VCaP (cell line): ENCODE data around the gene SSR2.

ENCODE experiments used
- H3K27ac ChIP-seq: fragments of 450-650 bp; 2 replicates; pipeline ENCODE4 v1.5.1; 2017
- CTCF ChIP-seq: fragments of 450-650 bp; conservative IDR thresholded peaks from 2 replicates; pipeline ENCODE4 v1.5.1; 2017; ENCODE audit warnings: mild to moderate bottlenecking, moderate library complexity

The SSR2 gene

DNA sequence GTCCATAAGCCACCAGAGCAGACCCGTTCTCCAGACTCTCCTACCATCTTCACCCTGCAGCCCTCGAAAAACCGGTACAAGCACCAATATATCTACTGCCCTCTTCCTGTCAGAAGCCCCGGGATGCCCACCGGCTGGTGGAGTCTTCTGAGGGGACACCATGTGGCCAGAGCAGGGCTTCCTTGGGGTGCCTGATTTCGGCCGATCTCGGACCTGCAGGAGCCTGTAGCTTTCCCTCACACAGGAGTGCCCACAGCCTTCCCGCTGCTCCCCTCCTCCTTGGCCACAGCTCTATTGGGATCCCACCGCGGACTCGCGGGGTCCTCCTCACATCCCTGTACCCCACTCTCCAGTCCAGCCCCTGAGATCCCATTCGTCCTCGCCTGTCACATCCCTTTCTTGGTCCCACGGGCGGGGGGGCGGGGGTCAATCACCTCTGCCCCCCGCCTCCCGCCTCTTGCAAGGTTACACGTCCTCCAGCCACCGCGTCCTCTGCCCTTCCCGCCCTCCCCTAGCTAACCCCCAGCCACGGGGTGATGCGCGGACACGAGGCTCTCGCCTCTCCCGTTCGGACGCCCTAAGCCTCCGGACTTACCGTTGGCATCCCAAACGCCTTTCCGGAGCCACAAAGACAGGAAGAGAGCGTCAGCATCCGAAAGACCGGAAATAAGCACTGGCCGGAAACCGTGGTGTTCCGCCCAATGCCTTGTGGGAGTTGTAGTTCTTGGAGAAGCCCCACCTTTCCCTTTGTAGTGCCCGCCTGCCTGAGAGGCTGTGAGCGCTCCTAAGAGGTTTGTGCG, at the start of gene SSR2:
Gene SSR2, minus strand, starts transcription at position 659 of the 800 bp plus-strand sequence. CDS start 784 bp downstream, outside the sequence.
- no peak for TF ChIP-seq CTCF
- peak within 1 kb of the TSS; percentile 73 for H3K27ac ChIP-seq

- TF ChIP-seq CTCF = no peak
Measured at GRCh38 chr1:156070548-156070947, 49.8 kb upstream of the SSR2 start.

GRCh38 chr1:156069490-156070455, 49.0 kb upstream of the SSR2 start:
- TF ChIP-seq CTCF = no peak
- H3K27ac ChIP-seq = no peak overlapping the region

More at GRCh38 chr1:156070548-156070947, 49.8 kb upstream of the SSR2 start:
- H3K27ac ChIP-seq = no peak overlapping the region

- TF ChIP-seq CTCF = no peak
Measured at GRCh38 chr1:156067262-156067661, 46.5 kb upstream of the SSR2 start.

GRCh38 chr1:156065871-156066270, 45.1 kb upstream of the SSR2 start:
- TF ChIP-seq CTCF = no peak
- no peak overlapping the region for H3K27ac ChIP-seq

More at GRCh38 chr1:156067262-156067661, 46.5 kb upstream of the SSR2 start:
- no peak overlapping the region for H3K27ac ChIP-seq

GRCh38 chr1:156065212-156065611, 44.5 kb upstream of the SSR2 start:
- no peak overlapping the region for H3K27ac ChIP-seq
- no peak for TF ChIP-seq CTCF

- no peak for TF ChIP-seq CTCF
- no peak overlapping the region for H3K27ac ChIP-seq
Measured at GRCh38 chr1:156064615-156065014, 43.9 kb upstream of the SSR2 start.
